Thymus (tissue), 11 donors: ENCODE results near the gene SNX30. TPM values are rescaled to one million over a fixed set of nuclear protein-coding genes. Genes with fewer than 3 reads are reported as not detected.

Source experiments
- DNase-seq, 9 donors: peaks; one replicate each; pipeline ENCODE4 v3.0.0-alpha.2; 2013; ENCODE audit warnings: low spot score in 9 of 9, low read depth in 6 of 9, missing footprints in 1 of 9
- H3K27ac ChIP-seq, 2 donors: one replicate each; pipeline ENCODE4 v1.5.1; 2013; ENCODE audit warnings: control low read depth in 1 of 2, low read depth in 1 of 2, low read length in 1 of 2, mild to moderate bottlenecking in 1 of 2, moderate library complexity in 1 of 2
- H3K27me3 ChIP-seq, 2 donors: one replicate each; pipeline ENCODE4 v1.5.1; 2013; ENCODE audit warnings: low read length in 1 of 2; ENCODE audit not compliant: control insufficient read depth in 2 of 2, insufficient read depth in 1 of 2
- H3K36me3 ChIP-seq, 2 donors: one replicate each; pipeline ENCODE4 v1.5.1; 2013; ENCODE audit warnings: low read length in 1 of 2, mild to moderate bottlenecking in 1 of 2, moderate library complexity in 1 of 2; ENCODE audit not compliant: control insufficient read depth in 2 of 2, insufficient read depth in 2 of 2
- H3K4me1 ChIP-seq, 2 donors: one replicate each; pipeline ENCODE4 v1.5.1; 2013; ENCODE audit warnings: low read length in 2 of 2; ENCODE audit not compliant: control insufficient read depth in 2 of 2, insufficient read depth in 2 of 2
- H3K4me3 ChIP-seq, 2 donors: one replicate each; pipeline ENCODE4 v1.5.1; 2013; ENCODE audit warnings: low read length in 2 of 2, control low read depth in 1 of 2, mild to moderate bottlenecking in 1 of 2
- H3K9me3 ChIP-seq, 2 donors: one replicate each; pipeline ENCODE4 v1.5.1; 2013; ENCODE audit warnings: low read length in 1 of 2, mild to moderate bottlenecking in 1 of 2; ENCODE audit not compliant: control insufficient read depth in 2 of 2, insufficient read depth in 1 of 2
- WGBS: extraction: QIAGEN DNeasy Blood & Tissue Kit; methylation state at CpG from one replicate; pipeline ENCODE4 v1.1.7; 2013; 5-methylcytosine and 5-hydroxymethylcytosine counted together
- polyA plus RNA-seq: library from polyadenylated mRNA; stranded (reverse); fragments of 200-250 nt; gene quantifications from one replicate; pipeline ENCODE4 v1.2.3, GENCODE V29; 2013
- total RNA-seq: library from RNA; stranded (reverse); fragments of 120-200 nt; gene quantifications from one replicate; pipeline ENCODE4 v1.2.4, GENCODE V29; 2013
- donor health status: healthy.

Gene SNX30
- total and polyA plus RNA-seq, 2 donors, result 4.2 to 4.8 TPM

DNA sequence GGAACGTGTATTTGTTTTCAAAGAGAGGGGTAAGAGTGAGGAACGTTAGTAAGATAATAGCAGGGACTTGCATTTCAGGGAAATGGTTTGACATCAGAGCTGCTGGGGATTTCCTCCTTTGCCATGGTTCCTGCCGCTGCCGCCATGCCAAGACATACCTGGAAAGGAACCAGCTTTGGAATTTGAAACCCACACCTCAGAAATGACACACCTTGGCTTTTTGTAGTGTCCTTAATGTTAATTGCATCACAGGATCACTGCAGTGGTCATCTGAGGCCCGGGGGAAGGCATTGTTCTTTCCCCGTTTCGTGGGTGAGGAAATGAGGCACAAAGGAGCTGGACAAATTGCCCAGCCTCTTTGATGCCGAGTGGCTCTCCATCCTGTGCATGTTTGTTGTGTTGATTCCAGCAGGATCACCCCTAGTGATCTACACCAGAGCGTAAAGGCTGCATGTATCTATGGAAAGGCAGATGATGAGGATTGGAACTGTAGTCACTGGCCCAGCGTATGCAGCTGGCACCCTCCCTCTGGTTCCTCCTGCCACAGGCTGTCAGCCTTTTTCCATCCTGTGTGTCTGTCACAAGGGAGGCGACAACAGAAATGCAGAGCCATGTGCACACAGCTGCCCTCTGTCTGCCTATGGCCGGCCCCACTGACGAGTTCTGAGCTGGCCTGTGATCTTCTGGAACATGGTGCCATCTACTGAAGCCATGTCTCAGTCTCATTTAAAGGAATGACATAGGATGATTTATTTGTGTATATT, 102.4 kb downstream of the SNX30 start:
- WGBS, result 81% methylated on average over 13 of the region's 13 CpGs
- Histone ChIP-seq H3K9me3 (no peaks in the 10 kb centered on the region), H3K27ac (peak overlapping the region in 1 of 2 donors; percentile 78), H3K4me1 (peaks cover 0 to 12% of the 10 kb centered on the region in 2 donors), H3K4me3 (no peak overlapping the region), H3K36me3 (no peaks in the 10 kb centered on the region), H3K27me3 (no peaks in the 10 kb centered on the region)
- peak in 1 of 9 donors; percentile 28 for DNase-seq

DNA sequence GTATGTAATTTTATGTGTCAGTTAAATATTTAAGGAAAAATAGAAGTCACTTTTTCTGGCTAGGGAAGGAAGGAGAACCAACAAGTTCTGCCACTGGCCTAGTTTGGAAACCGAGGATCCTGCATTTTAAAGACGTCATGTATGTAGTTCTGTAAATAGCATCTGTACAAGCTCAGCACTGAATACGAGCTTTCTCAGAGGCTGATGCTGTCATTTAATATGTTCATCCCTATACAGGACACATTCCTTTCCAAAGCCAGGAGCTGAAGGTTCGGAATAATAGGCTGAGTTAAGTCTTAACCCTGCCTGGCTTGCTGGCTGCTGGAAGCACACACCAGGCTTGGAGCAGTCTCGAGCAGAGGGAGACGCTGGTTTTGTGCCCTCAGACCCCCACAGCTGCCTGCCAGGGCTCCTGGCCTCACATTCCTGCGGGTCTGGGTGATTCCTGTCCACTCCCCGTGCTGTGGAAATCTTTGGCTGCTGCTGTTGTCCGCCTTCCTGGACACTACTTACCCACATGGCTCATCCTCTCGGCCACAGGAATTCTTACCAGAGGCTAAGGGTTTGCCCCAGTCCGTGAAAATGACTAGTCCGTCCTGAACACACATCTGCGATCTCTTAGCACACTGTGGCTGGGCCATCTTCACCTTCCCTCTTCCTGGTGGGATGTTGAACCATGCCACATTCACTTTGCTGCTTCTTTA, 103.5 kb downstream of the SNX30 start:
- Histone ChIP-seq H3K36me3 (no peaks in the 10 kb centered on the region), H3K4me1 (peaks cover 0 to 18% of the 10 kb centered on the region in 2 donors), H3K4me3 (no peak overlapping the region), H3K9me3 (no peaks in the 10 kb centered on the region), H3K27ac (peak overlapping the region; percentile 25 to 69), H3K27me3 (no peaks in the 10 kb centered on the region)
- no peak for DNase-seq
- WGBS, result 91% methylated on average over 13 of the region's 13 CpGs

DNA sequence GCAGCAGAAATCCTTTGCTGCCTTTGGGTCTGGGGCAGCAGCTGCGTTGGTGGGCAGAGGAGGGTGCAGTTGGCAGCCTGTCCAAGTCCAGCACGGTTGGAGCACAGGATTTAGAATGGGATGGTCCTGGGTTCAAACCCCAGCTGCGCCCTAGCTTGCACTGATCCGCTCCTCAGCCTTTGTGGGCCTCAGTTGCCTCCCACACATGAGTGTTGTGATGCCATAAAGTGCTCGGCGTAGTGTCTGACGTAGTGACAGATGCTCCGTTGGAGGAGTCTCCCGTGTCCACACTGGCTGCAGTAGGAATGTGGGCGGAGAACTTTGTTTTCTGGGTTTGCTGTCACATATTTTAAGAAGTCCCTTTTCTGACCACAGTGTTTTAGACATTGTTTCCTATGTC, 104.1 kb downstream of the SNX30 start:
- Histone ChIP-seq H3K4me1 (peaks cover 0 to 18% of the 10 kb centered on the region in 2 donors), H3K9me3 (no peaks in the 10 kb centered on the region), H3K4me3 (no peak overlapping the region), H3K27me3 (no peaks in the 10 kb centered on the region), H3K27ac (peak overlapping the region in 1 of 2 donors; percentile 69), H3K36me3 (no peaks in the 10 kb centered on the region)
- DNase-seq, result no peak
- WGBS, result 95% methylated on average over 10 of the region's 10 CpGs

DNA sequence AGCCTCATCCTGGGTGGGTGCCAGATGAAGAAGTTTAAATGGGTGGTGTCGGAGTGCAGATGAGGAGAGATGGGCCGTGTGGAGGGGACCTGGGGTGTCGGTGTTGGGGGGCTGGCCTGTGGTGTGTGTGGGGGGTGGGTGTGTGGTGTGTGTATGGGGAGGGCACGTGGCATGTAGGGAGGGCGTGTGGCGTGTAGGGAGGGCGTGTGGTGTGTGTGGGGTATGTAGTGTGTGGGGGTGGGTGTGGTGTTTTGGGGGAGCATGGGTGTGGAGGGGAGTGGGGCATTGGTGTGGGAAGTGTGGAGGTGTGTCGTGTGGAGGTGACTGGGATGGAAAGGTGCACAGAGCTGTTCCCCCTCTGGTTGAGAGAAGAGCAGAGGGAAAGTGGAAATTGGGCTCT, 105.6 kb downstream of the SNX30 start:
- no peak overlapping the region for H3K4me3 ChIP-seq
- DNase-seq, result no peak
- H3K27me3 ChIP-seq, result no peaks in the 10 kb centered on the region
- peaks cover 0 to 21% of the 10 kb centered on the region in 2 donors for H3K4me1 ChIP-seq
- H3K27ac ChIP-seq, result no peak overlapping the region
- 99% methylated on average over 8 of the region's 8 CpGs for WGBS
- no peaks in the 10 kb centered on the region for H3K36me3 ChIP-seq
- no peaks in the 10 kb centered on the region for H3K9me3 ChIP-seq

DNA sequence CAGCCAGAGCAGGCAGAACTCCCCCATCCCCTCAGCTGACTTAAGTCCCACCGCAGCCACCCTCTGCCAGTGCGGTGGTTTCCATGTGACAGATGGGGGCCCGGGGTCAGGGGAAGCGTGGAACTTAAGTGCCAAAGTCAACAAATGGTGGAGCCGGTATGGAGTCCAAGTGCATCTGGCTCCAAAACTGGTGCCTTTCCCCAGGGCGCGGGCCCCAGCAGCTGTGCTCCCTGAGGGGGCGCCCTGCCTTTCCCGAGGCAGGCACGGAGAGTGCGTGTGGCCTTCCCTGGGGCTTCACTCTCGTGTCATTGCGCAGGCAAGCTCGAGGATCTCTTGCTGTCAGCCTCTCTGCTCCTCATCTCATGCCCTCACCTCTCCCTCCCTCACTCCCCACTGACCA, 106.3 kb downstream of the SNX30 start:
- DNase-seq, result no peak
- Histone ChIP-seq H3K27ac (no peak overlapping the region), H3K4me1 (peaks cover 0 to 27% of the 10 kb centered on the region in 2 donors), H3K4me3 (no peak overlapping the region), H3K9me3 (no peaks in the 10 kb centered on the region), H3K36me3 (no peaks in the 10 kb centered on the region), H3K27me3 (no peaks in the 10 kb centered on the region)
- 98% methylated on average over 14 of the region's 14 CpGs for WGBS

DNA sequence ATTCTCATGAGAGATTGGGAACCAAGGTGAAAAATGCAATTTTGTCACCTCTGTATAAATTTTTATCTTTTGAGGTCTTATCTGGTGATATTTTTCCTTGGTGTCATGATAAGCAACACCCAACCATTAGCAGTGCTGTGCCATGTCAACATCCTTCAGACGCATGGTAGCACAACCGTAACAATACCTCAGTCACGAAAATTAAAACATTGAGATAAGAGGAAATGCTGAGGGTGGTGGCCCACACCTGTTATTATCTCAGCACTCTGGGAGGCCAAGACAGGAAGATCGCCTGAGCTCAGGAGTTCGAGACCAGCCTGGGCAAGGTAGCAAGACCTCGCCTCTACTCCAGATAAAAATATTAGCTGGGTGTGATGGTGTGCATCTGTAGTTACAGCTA, 107.4 kb downstream of the SNX30 start:
- DNase-seq, result no peak
- Histone ChIP-seq H3K36me3 (no peaks in the 10 kb centered on the region), H3K4me1 (peaks cover 3 to 35% of the 10 kb centered on the region in 2 donors), H3K4me3 (no peak overlapping the region), H3K27me3 (no peaks in the 10 kb centered on the region), H3K9me3 (no peaks in the 10 kb centered on the region), H3K27ac (no peak overlapping the region)
- 95% methylated on average over 6 of the region's 6 CpGs for WGBS

DNA sequence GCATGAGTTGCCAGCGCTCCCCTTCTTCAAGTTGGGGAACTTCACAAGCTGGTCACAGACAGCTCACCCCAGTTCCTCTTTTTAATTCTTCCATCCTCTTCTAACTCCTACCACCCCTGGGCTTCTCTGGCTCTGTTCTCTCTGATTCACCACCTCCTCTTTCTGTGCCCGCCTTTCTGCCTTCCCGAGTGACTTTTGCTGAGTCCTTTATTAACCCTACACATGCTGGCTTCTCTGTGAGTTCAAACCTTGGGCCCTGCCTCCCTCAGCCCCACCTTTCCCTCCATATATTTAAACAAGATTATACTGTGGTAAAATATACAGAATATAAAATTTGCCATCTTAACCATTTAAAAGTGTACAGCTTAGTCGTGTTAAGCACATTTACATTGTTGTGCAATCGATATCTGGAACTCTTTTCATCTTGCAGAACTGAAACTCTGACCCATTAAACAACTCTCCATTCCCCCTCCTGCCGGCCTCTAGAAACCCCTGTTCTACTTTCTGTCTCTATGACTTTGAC, 108.1 kb downstream of the SNX30 start:
- no peak overlapping the region for H3K4me3 ChIP-seq
- no peaks in the 10 kb centered on the region for H3K9me3 ChIP-seq
- WGBS, result 58% methylated on average over 6 of the region's 6 CpGs
- no peaks in the 10 kb centered on the region for H3K36me3 ChIP-seq
- peaks cover 5 to 34% of the 10 kb centered on the region in 2 donors for H3K4me1 ChIP-seq
- DNase-seq, result no peak
- no peaks in the 10 kb centered on the region for H3K27me3 ChIP-seq
- peak overlapping the region; percentile 5 to 10 for H3K27ac ChIP-seq

DNA sequence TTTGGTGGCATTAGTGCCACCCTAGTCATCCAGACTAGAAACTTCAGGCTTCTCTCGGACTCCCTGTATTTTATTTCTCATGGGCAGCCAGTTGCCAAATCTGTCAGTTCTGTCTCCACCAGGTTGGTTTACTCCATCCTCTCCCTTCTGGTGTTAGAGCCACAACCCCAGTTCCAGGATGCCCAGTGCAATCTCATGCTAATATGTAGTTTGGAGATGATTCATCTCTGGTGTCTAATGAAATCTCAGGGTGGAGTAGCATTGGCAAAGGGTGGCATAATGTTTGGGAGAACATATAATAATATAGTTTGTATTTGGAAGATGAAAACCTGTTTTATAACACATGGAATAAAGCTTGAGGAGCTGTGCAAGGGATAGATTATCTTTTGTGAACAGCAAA, 109.9 kb downstream of the SNX30 start:
- peak overlapping the region in 1 of 2 donors; percentile 5 for H3K27ac ChIP-seq
- H3K36me3 ChIP-seq, result peaks cover 0 to 2% of the 10 kb centered on the region in 2 donors
- no peak overlapping the region for H3K4me3 ChIP-seq
- 98% methylated on average over 1 of the region's 1 CpG for WGBS
- peaks cover 5 to 35% of the 10 kb centered on the region in 2 donors for H3K4me1 ChIP-seq
- no peaks in the 10 kb centered on the region for H3K9me3 ChIP-seq
- H3K27me3 ChIP-seq, result no peaks in the 10 kb centered on the region
- no peak for DNase-seq

DNA sequence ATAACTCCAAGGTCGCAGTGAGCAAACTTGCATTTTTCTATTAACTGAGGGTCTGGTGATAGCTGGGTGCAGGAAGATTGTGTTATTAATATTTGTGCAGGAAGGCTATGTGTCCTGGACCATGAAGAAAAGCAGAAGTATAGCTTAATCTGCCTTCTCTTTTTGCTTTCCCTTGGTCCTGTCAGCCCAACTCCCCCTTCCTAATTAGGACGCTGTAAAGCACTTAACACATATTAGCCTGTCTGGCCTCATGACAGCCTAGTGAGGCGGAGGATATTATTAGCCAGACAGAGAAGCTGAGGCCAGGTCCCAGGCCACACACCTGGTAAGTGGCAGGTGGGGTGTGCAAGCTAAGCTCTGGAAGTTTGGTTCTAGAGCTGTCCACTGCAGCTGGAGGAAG, 110.6 kb downstream of the SNX30 start:
- Histone ChIP-seq H3K4me3 (no peak overlapping the region), H3K9me3 (no peaks in the 10 kb centered on the region), H3K36me3 (peaks cover 0 to 2% of the 10 kb centered on the region in 2 donors), H3K27me3 (no peaks in the 10 kb centered on the region), H3K27ac (peak overlapping the region in 1 of 2 donors; percentile 65), H3K4me1 (peaks cover 5 to 35% of the 10 kb centered on the region in 2 donors)
- no peak for DNase-seq
- WGBS, result 91% methylated on average over 3 of the region's 3 CpGs
